Body of pancreas (tissue), 4 donors: ENCODE results near the gene SPPL2C. TPM values are rescaled to one million over a fixed set of nuclear protein-coding genes. Genes with fewer than 3 reads are reported as not detected.

ENCODE experiments used
- ATAC-seq: fragments of 150-250 bp; one replicate; pipeline ENCODE4 v1.9.1; 2016
- DNase-seq, 4 donors: peaks; one replicate each; pipeline ENCODE4 v3.0.0-alpha.2; 2019
- H3K27ac ChIP-seq, 4 donors: fragments of 200-600 bp; sonication (generic); 1 replicate in 3 of 4; 2 replicates in 1 of 4; pipeline versions ENCODE4 v1.5.1 to v1.6.1; 2016 to 2019; ENCODE audit warnings: mild to moderate bottlenecking in 1 of 4, mixed read lengths in 1 of 4, moderate library complexity in 1 of 4
- H3K27me3 ChIP-seq, 2 donors: fragments of 200-600 bp; sonication (generic); one replicate each; pipeline ENCODE4 v1.6.0; 2016; ENCODE audit warnings: mild to moderate bottlenecking in 1 of 2
- H3K36me3 ChIP-seq, 2 donors: fragments of 200-600 bp; sonication (generic); replicated peaks in 1 of 2; 2 replicates each; pipeline ENCODE4 v1.5.1; 2016; ENCODE audit warnings: low read depth in 2 of 2; ENCODE audit not compliant: insufficient read depth in 1 of 2
- H3K4me1 ChIP-seq: fragments of 200-600 bp; sonication (generic); one replicate; pipeline ENCODE4 v1.6.0; 2016
- H3K4me3 ChIP-seq, 2 donors: fragments of 200-600 bp; sonication (generic); 1 replicate in 1 of 2; 2 replicates in 1 of 2; pipeline ENCODE4 v1.5.1; 2016 to 2019
- H3K9me3 ChIP-seq, 3 donors: fragments of 200-600 bp; sonication (generic); 1 replicate in 2 of 3; 2 replicates in 1 of 3; pipeline ENCODE4 v1.5.1; 2016
- CTCF ChIP-seq, 7 experiments: fragments of 450-650 bp in 4 of 7; fragments of 200-600 bp in 3 of 7; sonication (generic) in 3 of 7; IDR thresholded peaks; one replicate each; pipeline ENCODE4 v1.5.1; 2016 to 2019; ENCODE audit warnings: antibody characterized with exemption in 7 of 7
- POLR2A ChIP-seq, 3 donors: fragments of 450-650 bp; IDR thresholded peaks; one replicate each; pipeline ENCODE4 v1.6.1; 2016; ENCODE audit warnings: antibody characterized with exemption in 3 of 3, mild to moderate bottlenecking in 2 of 3
- WGBS, 2 donors: methylation state at CpG; one replicate each; pipeline ENCODE4 v1.1.5; 2017; 5-methylcytosine and 5-hydroxymethylcytosine counted together
- intact Hi-C: fragments of 100-400 bp; cut with DNase I; formaldehyde crosslinking; loops from one replicate; pipeline ENCODE4 v1.15.1; 2023
- total RNA-seq, 2 donors: library from RNA; depleted of rRNA; stranded (reverse); fragments of >200 nt; gene quantifications; one replicate each; pipeline ENCODE4 v1.1.0, GENCODE V29; 2016

Gene SPPL2C
- total RNA-seq, 2 donors from 2014 or later = not detected

GRCh38 chr17:45818041-45818440, 26.6 kb upstream of the SPPL2C start:
- 60 to 62% methylated on average over 4 of the region's 6 CpGs for WGBS, 2 donors
- no peak for ATAC-seq

GRCh38 chr17:45818699-45819098, 26.0 kb upstream of the SPPL2C start:
- Histone ChIP-seq H3K4me1 (no peaks in the 10 kb centered on the region), H3K9me3 (no peaks in the 10 kb centered on the region), H3K27me3 (no peaks in the 10 kb centered on the region), H3K4me3 (no peak overlapping the region), H3K27ac (no peak overlapping the region), H3K36me3 (no peaks in the 10 kb centered on the region)
- WGBS, 2 donors = 53 to 67% methylated on average over 4 of the region's 4 CpGs
- intact Hi-C loops = no loop called here
- TF ChIP-seq CTCF (IDR thresholded peaks at IDR 0.05) = no peak
- no peak for TF ChIP-seq POLR2A (IDR thresholded peaks at IDR 0.05)
- DNase-seq (no peak), ATAC-seq (no peak)

More at GRCh38 chr17:45818041-45818440, 26.6 kb upstream of the SPPL2C start:
- intact Hi-C loops = no loop called here
- no peaks in the 10 kb centered on the region for H3K4me1 ChIP-seq
- H3K27me3 ChIP-seq = no peaks in the 10 kb centered on the region
- H3K27ac ChIP-seq = no peak overlapping the region
- no peak overlapping the region for H3K4me3 ChIP-seq
- TF ChIP-seq CTCF (IDR thresholded peaks at IDR 0.05) = no peak
- TF ChIP-seq POLR2A (IDR thresholded peaks at IDR 0.05) = no peak
- DNase-seq = no peak
- no peaks in the 10 kb centered on the region for H3K36me3 ChIP-seq
- no peaks in the 10 kb centered on the region for H3K9me3 ChIP-seq

GRCh38 chr17:45819632-45820031, 25.0 kb upstream of the SPPL2C start:
- no peaks in the 10 kb centered on the region for H3K36me3 ChIP-seq
- H3K4me1 ChIP-seq = no peaks in the 10 kb centered on the region
- WGBS, 2 donors = 72 to 81% methylated on average over 4 to 6 of the region's 6 CpGs
- H3K9me3 ChIP-seq = no peaks in the 10 kb centered on the region
- H3K27me3 ChIP-seq = no peaks in the 10 kb centered on the region
- intact Hi-C loops = no loop called here
- TF ChIP-seq POLR2A (IDR thresholded peaks at IDR 0.05) = no peak
- H3K4me3 ChIP-seq = no peak overlapping the region
- ATAC-seq (no peak), DNase-seq (no peak)
- no peak overlapping the region for H3K27ac ChIP-seq

GRCh38 chr17:45820052-45820780, 24.5 kb upstream of the SPPL2C start:
- no peak for DNase-seq
- Histone ChIP-seq H3K4me3 (no peak overlapping the region), H3K36me3 (no peaks in the 10 kb centered on the region), H3K27ac (no peak overlapping the region), H3K27me3 (no peaks in the 10 kb centered on the region), H3K4me1 (no peaks in the 10 kb centered on the region), H3K9me3 (no peaks in the 10 kb centered on the region)
- TF ChIP-seq CTCF (IDR thresholded peaks at IDR 0.05) (no peak), POLR2A (IDR thresholded peaks at IDR 0.05) (no peak)
- WGBS, 2 donors = 36 to 55% methylated on average over 6 of the region's 6 CpGs
- ATAC-seq = no peak
- intact Hi-C loops = no loop called here

GRCh38 chr17:45821147-45821546, 23.5 kb upstream of the SPPL2C start:
- TF ChIP-seq POLR2A (IDR thresholded peaks at IDR 0.05) (no peak), CTCF (IDR thresholded peaks at IDR 0.05) (no peak)
- Histone ChIP-seq H3K4me3 (no peak overlapping the region), H3K36me3 (no peaks in the 10 kb centered on the region), H3K27me3 (no peaks in the 10 kb centered on the region), H3K4me1 (no peaks in the 10 kb centered on the region), H3K9me3 (no peaks in the 10 kb centered on the region), H3K27ac (no peak overlapping the region)
- intact Hi-C loops = no loop called here
- WGBS, 2 donors = 76 to 87% methylated on average over 7 to 9 of the region's 9 CpGs
- ATAC-seq = no peak
- no peak for DNase-seq
